Measurements from ENCODE around the gene ZNF429. TPM values are rescaled to one million over a fixed set of nuclear protein-coding genes. Genes with fewer than 3 reads are reported as not detected.
A peak's percentile ranks its signal among the peaks of the same experiment; 100 is the strongest.

The ZNF429 gene
- total and polyA plus RNA-seq, 2 donors (not counting 3 experiments of a cell fraction or from before 2014, with no cell fraction given): 2.1 to 2.6 TPM

- H3K4me2 ChIP-seq (ENCODE audit: insufficient read depth, low read length): peak overlapping the region; percentile 11
- no peak overlapping the region for H2AFZ ChIP-seq (ENCODE audit: low read depth, low read length)
- no peak for TF ChIP-seq MYC (IDR thresholded peaks at IDR 0.05; ENCODE audit: low read depth, low read length)
- TF ChIP-seq EZH2 (IDR thresholded peaks at IDR 0.05; ENCODE audit: borderline replicate concordance, low read depth, low read length, severe bottlenecking): no peak
- no peak for TF ChIP-seq JUN (IDR thresholded peaks at IDR 0.05; ENCODE audit: borderline replicate concordance, insufficient read depth, insufficient read length, low read depth)
- no peak for TF ChIP-seq GATA2 (IDR thresholded peaks at IDR 0.05; ENCODE audit: insufficient read depth, insufficient read length, low read depth, low read length)
- TF ChIP-seq POLR2A (IDR thresholded peaks at IDR 0.05; ENCODE audit: low read depth, low read length): no peak
- no peak for TF ChIP-seq FOS (IDR thresholded peaks at IDR 0.05; ENCODE audit: borderline replicate concordance, insufficient read depth, low read length)
- no peak for TF ChIP-seq POLR2AphosphoS5 (IDR thresholded peaks at IDR 0.05; ENCODE audit: insufficient read depth, low read depth, low read length)
- TF ChIP-seq CTCF (IDR thresholded peaks at IDR 0.05; ENCODE audit: extremely low read depth in 1 of 2, insufficient read depth in 1 of 2, low read depth in 1 of 2, low read length in 2 of 2): no peak
- TF ChIP-seq MAX (IDR thresholded peaks at IDR 0.05; ENCODE audit: insufficient read depth, insufficient read length): no peak
- ChIA-PET CTCF (no interaction called here), POLR2A (no interaction called here)
- H3K9me1 ChIP-seq (replicated peaks; ENCODE audit: control insufficient read depth, extremely low read depth, insufficient read depth, low read length): no peaks in the 10 kb centered on the region
- no TSS peak for BruUV-seq (replicated peaks)
- DNase-seq (ENCODE audit: low read depth, low spot score) (no peak), FAIRE-seq (peak; percentile 71)
- no peaks in the 10 kb centered on the region for H3K4me1 ChIP-seq (ENCODE audit: control insufficient read depth, extremely low read depth, insufficient read depth, low read length)
- H3K4me3 ChIP-seq (replicated peaks in 1 of 3; ENCODE audit: insufficient read depth in 1 of 3, low read depth in 1 of 3, low read length in 3 of 3): peak overlapping the region in 1 of 3 experiments; percentile 11
- H3K27me3 ChIP-seq (ENCODE audit: control insufficient read depth in 2 of 2, insufficient read depth in 2 of 2, low read length in 2 of 2): no peaks in the 10 kb centered on the region
- dilution Hi-C loops (cut with MboI; ENCODE audit: extremely low pct_ligation_motif_present, low sequenced_read_pairs): no loop called here
- H3K9ac ChIP-seq (replicated peaks; ENCODE audit: extremely low read depth, insufficient read depth, low read length): no peak overlapping the region
- H3K27ac ChIP-seq (ENCODE audit: insufficient read depth, low read depth, low read length): no peak overlapping the region
- no peaks in the 10 kb centered on the region for H4K20me1 ChIP-seq (replicated peaks; ENCODE audit: control insufficient read depth, extremely low read depth, insufficient read depth, low read length)
- H3K79me2 ChIP-seq (ENCODE audit: control insufficient read depth, insufficient read depth, low read length): no peaks in the 10 kb centered on the region
- intact Hi-C loops (cut with micrococcal nuclease): no loop called here
- H3K9me3 ChIP-seq (replicated peaks; ENCODE audit: control insufficient read depth, insufficient read depth, low read length): peaks cover 3% of the 10 kb centered on the region
- H3K36me3 ChIP-seq (ENCODE audit: control insufficient read depth in 2 of 2, extremely low read depth in 1 of 2, insufficient read depth in 2 of 2, low read length in 2 of 2): no peaks in the 10 kb centered on the region
Measured at GRCh38 chr19:21604351-21604926, 99.0 kb downstream of the ZNF429 start.

Other genes starting within 250 kb of the ZNF429 start
- 8.1 and 10.4 TPM in 2 replicates for gene ZNF708, start 176.2 kb upstream of the ZNF429 start, total RNA-seq
- gene ZNF708, start 176.2 kb upstream of the ZNF429 start, polyA plus RNA-seq: 0.99 and 1.7 TPM in 2 replicates
- 10.1 and 10.8 TPM in 2 replicates for gene ZNF738, start 146.6 kb upstream of the ZNF429 start, total RNA-seq
- gene ZNF738, start 146.6 kb upstream of the ZNF429 start, polyA plus RNA-seq: 13.6 and 14.8 TPM in 2 replicates
- gene ZNF493, start 108.5 kb upstream of the ZNF429 start, total RNA-seq: 8.0 and 9.5 TPM in 2 replicates
- 2.4 and 2.6 TPM in 2 replicates for gene ZNF493, start 108.5 kb upstream of the ZNF429 start, polyA plus RNA-seq

Data from endothelial cell of umbilical vein (primary cell).